A673 (cell line): ENCODE results near the gene UBAP1L.
"Not testable (repeated sequence)": the region's sequence is repeated elsewhere in the genome, so short reads cannot be mapped to it uniquely, and the experiment has no call there.

Experiments used
- CTCF ChIP-seq: fragments of 300-800, 200-600 bp; sonication (generic); conservative IDR thresholded peaks from 2 replicates; pipeline ENCODE4 v1.5.1; 2017; ENCODE audit warnings: low read depth, mild to moderate bottlenecking, antibody characterized with exemption, low read length, moderate library complexity, mixed read lengths
- EZH2 ChIP-seq: fragments of 200-600 bp; sonication (generic); IDR thresholded peaks from 2 replicates; pipeline ENCODE4 v1.6.1; 2017; ENCODE audit warnings: borderline replicate concordance, low read depth, mild to moderate bottlenecking, mixed read lengths, antibody characterized with exemption, low read length; ENCODE audit not compliant: poor library complexity, severe bottlenecking

- TF ChIP-seq EZH2, CTCF: not testable (repeated sequence)
Observed at GRCh38 chr15:65093793-65094170, 21.2 kb downstream of the UBAP1L start.
